Subcutaneous adipose tissue (tissue), 4 donors: ENCODE results near the gene AMOTL2. TPM values are rescaled to one million over a fixed set of nuclear protein-coding genes. Genes with fewer than 3 reads are reported as not detected.

ENCODE experiments used
- CTCF ChIP-seq: fragments of 450-650 bp; IDR thresholded peaks from one replicate; pipeline ENCODE4 v1.5.1; 2016; ENCODE audit warnings: low read depth, mild to moderate bottlenecking, control low read depth, antibody characterized with exemption, moderate library complexity
- total RNA-seq, 4 donors: library from RNA; depleted of rRNA; stranded (reverse); fragments of >200 nt; gene quantifications; one replicate each; pipeline ENCODE4 v1.1.0, GENCODE V29; 2016

AMOTL2 gene
- total RNA-seq, 4 donors from 2014 or later = 92.4 to 320 (median 137) TPM

- no peak for TF ChIP-seq CTCF
These were observed 50.0 kb downstream of the AMOTL2 start for GRCh38 chr3:134323966-134324962.

- no peak for TF ChIP-seq CTCF
These were observed 52.0 kb downstream of the AMOTL2 start for GRCh38 chr3:134322286-134322685.

- no peak for TF ChIP-seq CTCF
These were observed 53.5 kb downstream of the AMOTL2 start for GRCh38 chr3:134320749-134321148.

- no peak for TF ChIP-seq CTCF
These were observed 54.3 kb downstream of the AMOTL2 start for GRCh38 chr3:134319931-134320330.

- TF ChIP-seq CTCF = no peak
These were observed 56.1 kb downstream of the AMOTL2 start for GRCh38 chr3:134318166-134318565.

GRCh38 chr3:134317106-134317947 lies 56.9 kb downstream of the AMOTL2 start:
- no peak for TF ChIP-seq CTCF
